ENCODE data around the gene ROBO1.
A peak's percentile ranks its signal among the peaks of the same experiment; 100 is the strongest.
"Not testable (repeated sequence)": the region's sequence is repeated elsewhere in the genome, so short reads cannot be mapped to it uniquely, and the experiment has no call there.

Gene ROBO1

DNA sequence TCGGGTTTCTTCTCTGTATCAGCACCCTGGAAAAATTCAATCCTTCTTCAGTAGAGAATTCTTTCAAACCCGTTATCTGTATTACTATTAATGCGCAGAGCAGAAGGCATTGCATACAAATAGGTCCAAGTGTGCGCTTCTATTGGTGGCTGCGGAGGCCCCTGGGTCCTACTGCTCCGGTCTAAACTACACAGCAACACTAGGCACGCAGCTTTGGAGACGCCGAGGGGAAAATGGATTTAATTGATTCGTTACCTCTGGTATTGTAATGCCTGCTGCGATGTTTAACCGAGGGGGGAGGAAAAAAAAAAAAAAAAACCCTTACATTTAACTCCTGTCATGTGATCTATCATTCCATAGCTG lies at the start of gene ROBO1:
ROBO1 (minus strand) TSS at position 94 of the 363 bp plus-strand sequence.
- peak; percentile 26 for DNase-seq
- in situ Hi-C loops (cut with HindIII; ENCODE audit: low pct_ligation_motif_present, low pct_unique_long_range_greater_than_20kb, low sequenced_read_pairs): no loop called here

DNA sequence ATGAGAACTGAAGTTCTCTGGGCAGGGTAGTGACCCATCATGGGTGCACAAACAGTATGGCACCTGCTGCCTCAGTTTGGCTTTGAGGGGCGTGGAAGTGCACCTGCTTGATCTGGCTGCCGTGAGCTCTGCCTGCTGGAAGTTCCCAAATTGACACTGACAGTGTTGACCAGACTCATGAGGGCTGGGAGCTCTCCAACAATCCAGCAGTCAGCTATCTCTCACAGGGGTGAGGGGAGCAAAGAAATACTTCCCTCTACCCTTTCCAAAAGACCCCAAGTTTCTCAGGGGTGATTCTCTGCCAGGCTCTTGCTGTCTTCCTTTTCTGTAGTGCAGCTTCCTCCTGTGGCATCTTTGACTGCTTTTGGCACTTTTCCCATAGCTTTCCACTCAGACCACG lies 49.4 kb upstream of the ROBO1 start:
- in situ Hi-C loops (cut with HindIII; ENCODE audit: low pct_ligation_motif_present, low pct_unique_long_range_greater_than_20kb, low sequenced_read_pairs): no loop called here

DNA sequence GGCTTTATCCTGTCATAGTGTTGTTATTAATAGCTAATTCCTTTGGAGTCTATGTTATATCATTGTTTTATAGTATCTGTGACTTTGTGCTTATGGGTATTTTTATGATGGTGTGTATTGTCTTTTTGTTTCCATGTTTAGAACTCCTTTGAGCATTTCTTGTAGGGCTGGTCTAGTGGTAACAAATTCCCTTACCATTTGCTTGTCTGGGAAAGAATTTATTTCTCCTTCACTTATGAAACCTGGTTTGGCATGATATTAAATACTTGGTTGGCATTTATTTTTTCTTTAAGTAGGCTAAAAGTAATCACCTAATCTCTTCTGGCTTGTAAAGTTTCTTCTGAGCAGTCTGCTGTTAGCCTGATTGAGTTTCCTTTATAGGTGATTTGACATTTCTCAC lies 47.7 kb upstream of the ROBO1 start:
- no peak for DNase-seq
- in situ Hi-C loops (cut with HindIII; ENCODE audit: low pct_ligation_motif_present, low pct_unique_long_range_greater_than_20kb, low sequenced_read_pairs): no loop called here

More for the DNA sequence above, 49.4 kb upstream of the ROBO1 start:
- no peak for DNase-seq

DNA sequence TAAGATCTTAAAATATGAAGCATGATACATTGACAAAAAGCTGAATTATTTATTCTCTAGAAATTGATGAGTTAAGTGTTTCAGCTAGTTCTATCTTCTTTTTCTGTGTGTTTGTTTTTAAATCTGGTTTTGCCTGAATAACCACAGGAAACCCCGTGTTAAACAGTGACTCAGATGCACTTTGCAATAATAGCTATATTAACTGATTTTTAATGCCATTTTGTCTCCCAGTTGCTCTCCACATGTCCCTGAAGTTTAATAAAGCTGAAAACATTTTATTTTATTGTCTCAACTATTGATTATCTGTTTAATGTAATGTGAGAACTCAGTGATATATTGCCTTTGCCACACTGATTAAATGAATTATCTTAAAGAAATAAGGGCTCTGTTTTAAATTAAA lies 42.8 kb upstream of the ROBO1 start:
- DNase-seq: no peak
- in situ Hi-C loops (cut with HindIII; ENCODE audit: low pct_ligation_motif_present, low pct_unique_long_range_greater_than_20kb, low sequenced_read_pairs): no loop called here

DNA sequence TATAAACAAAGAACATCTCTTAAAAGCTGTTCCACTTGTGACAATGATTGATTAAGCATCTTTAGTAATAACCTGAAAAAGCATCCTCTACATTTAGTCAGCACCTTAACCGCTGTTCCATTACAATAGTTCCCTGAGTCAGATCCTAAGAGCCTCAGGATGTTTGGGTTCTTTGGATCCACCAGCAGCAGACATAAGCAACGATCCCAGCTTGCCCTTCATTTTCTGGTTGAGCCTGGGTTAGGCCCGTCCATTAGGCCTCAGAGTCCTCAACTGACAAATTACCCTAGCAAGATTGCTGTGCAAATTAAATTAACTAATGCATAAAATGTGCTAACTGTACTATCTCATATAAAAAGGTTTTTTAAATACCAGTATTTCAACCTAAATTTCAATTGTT lies 42.3 kb upstream of the ROBO1 start:
- in situ Hi-C loops (cut with HindIII; ENCODE audit: low pct_ligation_motif_present, low pct_unique_long_range_greater_than_20kb, low sequenced_read_pairs): no loop called here
- no peak for DNase-seq

DNA sequence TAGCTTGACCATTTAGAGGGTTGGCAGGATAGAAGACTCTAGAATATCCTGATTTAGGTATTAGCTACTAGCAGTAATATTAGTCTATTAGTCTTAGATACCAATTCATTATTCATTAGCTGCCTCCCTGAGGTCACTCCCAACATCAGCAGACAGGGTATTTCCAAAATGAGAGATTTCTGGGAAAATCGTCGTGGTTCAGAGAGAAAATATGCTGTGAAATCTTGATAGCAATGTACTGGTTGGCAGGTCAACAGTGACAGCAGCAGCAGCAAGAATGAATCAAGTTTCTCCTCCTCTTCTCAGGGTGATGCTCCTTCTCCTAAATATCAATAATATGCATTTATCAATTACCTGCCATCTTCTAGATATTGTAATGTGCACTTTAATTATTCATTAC lies 41.3 kb upstream of the ROBO1 start:
- in situ Hi-C loops (cut with HindIII; ENCODE audit: low pct_ligation_motif_present, low pct_unique_long_range_greater_than_20kb, low sequenced_read_pairs): no loop called here
- DNase-seq: peak; percentile 10

DNA sequence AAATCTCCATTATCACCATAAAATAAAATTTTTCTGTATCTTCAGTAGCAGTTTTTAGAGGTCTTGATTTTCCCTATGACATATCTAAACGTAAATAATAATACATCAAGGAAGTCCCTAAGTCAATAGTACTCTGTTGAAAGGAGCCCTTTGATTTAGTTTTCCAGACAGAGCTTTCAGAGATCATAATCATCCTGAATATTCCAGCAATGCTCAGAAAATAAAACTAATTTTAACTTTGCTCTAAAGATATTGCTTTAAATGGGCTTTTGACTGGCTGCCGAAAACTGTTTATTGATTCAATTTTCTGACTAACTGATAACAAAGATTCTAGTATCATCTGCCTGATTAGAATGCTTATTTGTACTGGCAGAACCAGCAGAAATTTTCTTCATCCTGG lies 40.7 kb upstream of the ROBO1 start:
- no peak for DNase-seq
- in situ Hi-C loops (cut with HindIII; ENCODE audit: low pct_ligation_motif_present, low pct_unique_long_range_greater_than_20kb, low sequenced_read_pairs): no loop called here

DNA sequence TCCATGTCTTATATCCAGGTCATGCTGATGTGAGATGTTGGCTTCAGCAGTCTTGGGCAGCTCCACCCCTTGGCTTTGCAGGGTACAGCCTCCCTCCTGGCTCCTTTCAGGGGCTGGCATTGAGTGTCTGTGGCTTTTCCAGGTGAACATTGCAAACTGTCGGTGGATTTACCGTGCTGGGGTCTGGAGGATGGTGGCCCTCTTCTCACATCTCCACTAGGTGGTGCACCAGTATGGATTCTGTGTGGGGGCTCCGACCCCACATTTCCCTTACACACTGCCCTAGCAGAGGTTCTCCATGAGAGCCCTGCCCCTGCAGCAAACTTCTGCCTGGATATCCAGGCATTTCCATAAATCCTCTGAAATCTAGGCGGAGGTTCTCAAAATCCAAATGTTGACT lies 22.4 kb upstream of the ROBO1 start:
- DNase-seq; in situ Hi-C loops (cut with HindIII; ENCODE audit: low pct_ligation_motif_present, low pct_unique_long_range_greater_than_20kb, low sequenced_read_pairs): not testable (repeated sequence)

DNA sequence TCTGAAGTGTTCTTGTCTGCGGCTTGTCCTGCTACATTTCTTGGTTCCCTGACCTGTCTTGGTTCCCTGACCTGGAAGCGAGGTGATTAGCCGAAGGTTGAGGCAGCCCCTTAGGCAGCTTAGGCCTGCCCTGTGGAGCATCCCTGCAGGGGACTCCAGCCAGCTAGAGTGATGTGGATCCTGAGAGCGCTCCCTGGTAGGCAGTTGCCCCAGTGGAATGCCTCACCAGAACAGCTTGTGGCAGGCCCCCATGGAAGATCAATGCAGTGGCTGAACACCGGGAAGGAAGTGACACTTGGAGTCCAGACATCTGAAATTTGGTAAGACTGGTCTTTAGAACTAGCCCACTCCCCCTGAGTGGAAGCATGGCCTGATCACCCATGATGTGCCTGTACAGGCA lies 5.5 kb upstream of the ROBO1 start:
- DNase-seq: no peak
- in situ Hi-C loops (cut with HindIII; ENCODE audit: low pct_ligation_motif_present, low pct_unique_long_range_greater_than_20kb, low sequenced_read_pairs): no loop called here

DNA sequence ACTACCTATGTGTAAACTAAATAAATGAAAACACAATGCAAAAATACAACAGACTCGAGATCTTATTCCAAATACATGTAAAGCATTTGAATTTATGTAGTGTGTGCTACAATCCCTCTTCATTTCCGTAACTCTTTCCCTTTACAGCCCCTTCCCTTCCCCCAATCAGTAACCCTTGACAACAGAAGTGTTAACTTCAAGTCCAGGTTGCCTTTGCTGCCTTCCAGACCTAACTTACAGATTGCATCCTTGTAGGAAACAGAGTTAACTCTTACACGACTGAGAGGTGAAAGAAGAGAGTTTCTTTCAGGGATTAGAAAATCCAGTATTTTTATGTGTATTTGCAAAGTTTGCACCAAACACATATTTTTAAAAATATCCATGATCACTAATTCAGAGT lies 1.4 kb upstream of the ROBO1 start:
- no peak for DNase-seq
- in situ Hi-C loops (cut with HindIII; ENCODE audit: low pct_ligation_motif_present, low pct_unique_long_range_greater_than_20kb, low sequenced_read_pairs): no loop called here

DNA sequence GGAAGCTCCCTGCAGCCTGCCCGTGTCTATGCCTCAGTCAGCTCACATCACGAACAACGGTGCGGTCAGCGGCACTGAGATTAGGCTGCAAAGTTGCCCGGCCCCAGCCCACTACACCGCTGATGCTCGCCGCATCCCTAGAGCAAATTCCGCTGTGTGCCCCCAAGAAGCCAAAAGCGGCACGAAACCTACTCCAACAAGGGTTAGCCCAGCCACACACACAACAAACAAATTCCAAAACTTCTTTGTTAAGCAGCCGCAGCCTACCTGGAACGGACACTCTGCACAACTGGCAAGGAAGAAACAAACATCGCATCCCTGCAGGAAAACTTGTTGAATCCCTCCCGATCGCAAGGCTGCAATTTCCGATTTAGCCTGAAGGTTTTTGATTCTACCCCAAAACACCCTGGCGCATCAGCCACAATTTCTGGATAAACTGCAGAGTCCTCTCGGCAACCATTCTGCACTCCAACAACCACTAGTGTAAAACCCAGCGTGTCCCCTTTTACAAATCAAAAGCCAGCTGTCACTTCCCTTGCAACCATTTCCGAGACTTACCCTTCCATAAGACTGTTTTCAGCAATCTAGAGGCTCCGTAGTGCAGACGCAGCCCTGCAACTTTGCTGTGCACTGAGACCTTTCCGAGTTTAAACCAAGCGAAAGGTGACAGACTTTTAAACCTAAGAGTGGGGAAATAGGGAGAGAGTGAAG lies 449 bp downstream of the ROBO1 start:
- DNase-seq: peak; percentile 21
- in situ Hi-C loops (cut with HindIII; ENCODE audit: low pct_ligation_motif_present, low pct_unique_long_range_greater_than_20kb, low sequenced_read_pairs): no loop called here

DNA sequence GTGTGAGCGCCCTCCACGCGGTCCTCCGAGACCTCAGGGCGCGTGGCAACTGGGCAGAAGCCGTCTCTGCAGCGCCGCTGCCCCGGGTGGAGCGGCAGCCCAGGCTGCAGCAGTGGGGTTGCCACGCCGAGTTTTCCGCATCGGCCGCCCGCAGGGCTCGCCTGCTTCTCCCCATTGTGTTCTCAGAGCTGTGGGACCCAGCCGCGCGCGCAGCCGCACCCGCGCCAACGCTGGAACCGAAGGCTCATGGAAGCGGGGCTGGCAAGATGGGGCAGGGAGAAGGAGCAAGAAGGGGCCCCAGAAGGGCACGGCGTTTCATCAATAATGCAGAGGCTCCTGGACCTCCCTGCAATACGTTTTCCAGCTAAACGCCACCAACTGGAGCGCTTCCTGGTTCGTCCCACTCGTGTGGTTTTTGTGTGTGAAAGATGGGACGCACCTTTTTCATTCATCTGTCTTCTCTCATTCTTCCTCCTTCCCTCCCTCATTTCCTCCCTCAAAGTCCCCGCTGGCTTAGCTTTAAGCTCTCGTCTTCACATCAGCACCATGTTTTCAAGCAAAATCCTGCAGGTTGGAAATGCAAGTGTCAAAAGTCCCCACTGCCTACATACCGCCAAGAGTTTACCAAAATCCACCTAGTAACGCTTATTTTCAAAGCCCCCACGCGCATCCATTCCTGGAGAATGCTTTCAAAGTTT lies 1.2 kb downstream of the ROBO1 start:
- DNase-seq: no peak
- in situ Hi-C loops (cut with HindIII; ENCODE audit: low pct_ligation_motif_present, low pct_unique_long_range_greater_than_20kb, low sequenced_read_pairs): no loop called here

DNA sequence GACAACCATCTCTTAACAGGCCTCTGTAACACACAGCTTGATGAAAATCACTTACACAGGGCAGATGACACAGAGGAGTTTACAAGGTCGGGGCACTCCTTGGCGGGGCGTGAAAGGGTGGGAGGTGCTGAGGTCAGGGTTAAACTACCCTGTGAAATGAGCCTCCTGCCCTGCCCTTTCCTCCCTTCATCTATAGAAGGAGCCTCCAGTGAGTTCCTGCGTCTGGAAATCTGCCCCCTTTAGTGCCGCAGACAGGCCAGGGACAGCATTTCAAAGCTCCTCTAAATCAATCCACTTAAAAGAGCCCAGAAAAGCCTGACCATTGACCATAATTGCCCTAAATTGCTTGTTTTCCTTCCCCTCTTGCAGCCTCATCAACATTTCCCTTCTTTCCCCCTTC lies 1.9 kb downstream of the ROBO1 start:
- in situ Hi-C loops (cut with HindIII; ENCODE audit: low pct_ligation_motif_present, low pct_unique_long_range_greater_than_20kb, low sequenced_read_pairs): no loop called here
- no peak for DNase-seq

DNA sequence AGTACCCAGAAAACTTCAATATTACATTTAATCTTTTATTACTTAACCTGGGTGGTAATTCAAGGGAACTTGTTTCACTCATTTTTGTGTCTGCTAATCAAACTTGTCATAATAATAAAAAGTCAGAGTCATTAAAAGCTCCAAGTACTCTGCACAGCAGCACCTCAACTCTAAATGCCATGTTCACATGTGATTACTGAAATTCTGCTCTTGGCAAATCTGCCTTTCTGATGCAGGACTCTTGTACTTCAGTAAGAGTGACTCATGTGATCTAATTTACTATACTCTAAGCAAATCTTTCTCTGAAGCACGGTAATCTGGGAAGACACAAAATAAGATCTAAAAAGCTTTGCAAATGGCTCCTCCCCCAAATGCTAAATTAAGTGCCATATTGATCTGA lies 6.4 kb downstream of the ROBO1 start:
- in situ Hi-C loops (cut with HindIII; ENCODE audit: low pct_ligation_motif_present, low pct_unique_long_range_greater_than_20kb, low sequenced_read_pairs): no loop called here
- DNase-seq: no peak

DNA sequence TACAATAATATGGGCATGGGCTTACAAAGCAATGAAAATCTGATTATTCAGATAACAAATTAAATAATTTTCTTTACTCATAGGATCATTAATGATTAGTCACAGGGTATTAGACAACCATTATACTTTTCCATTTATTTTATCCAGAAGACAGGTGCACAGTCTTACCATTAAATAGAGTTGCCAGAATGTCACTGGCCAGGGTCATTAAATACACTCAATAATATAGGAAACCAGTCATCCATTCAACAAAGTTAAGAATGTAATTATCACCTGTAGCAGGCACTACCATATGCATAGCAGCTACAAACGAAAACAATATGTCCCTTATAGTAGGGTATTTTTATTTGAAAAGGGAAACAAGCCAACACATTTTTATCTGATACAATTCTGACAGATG lies 16.1 kb downstream of the ROBO1 start:
- in situ Hi-C loops (cut with HindIII; ENCODE audit: low pct_ligation_motif_present, low pct_unique_long_range_greater_than_20kb, low sequenced_read_pairs): no loop called here
- no peak for DNase-seq

DNA sequence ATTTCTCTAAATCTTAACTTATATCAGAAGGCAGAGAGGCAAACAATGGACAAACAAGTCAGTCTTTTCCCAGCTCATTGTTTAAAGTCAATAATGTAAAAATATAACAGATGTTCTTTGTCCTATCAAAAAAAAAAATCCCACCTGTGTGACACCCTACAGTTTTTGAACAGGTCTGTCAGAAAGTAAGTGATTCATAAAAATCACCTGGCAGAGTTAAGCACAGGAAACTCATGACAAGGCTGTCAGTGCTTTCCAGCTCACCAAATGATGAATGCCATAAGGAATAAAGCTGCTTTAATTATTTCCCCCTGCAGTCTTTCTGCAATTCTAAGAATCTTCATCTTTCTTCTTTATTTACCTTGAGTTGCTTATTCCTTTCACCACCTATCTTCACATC lies 30.3 kb downstream of the ROBO1 start:
- DNase-seq: no peak
- in situ Hi-C loops (cut with HindIII; ENCODE audit: low pct_ligation_motif_present, low pct_unique_long_range_greater_than_20kb, low sequenced_read_pairs): no loop called here

DNA sequence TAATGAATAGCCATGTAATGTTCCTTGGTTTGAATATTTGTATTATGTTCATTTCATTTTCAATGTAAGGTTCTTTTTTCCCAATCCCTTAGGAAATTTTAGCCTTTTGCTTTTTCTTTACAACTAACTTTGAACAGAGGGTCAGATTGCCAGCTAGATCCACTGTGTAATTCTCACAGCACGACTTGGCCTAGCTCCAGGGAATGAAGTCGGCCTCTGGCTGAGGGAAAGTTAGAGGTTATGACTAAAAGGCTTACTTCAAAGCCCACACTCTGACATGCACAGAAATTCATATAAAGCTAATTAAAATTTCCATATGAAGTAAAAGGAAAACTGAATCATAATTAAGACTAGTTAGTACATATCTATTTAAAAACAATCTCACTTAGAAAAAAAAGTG lies 38.7 kb downstream of the ROBO1 start:
- peak; percentile 35 for DNase-seq
- in situ Hi-C loops (cut with HindIII; ENCODE audit: low pct_ligation_motif_present, low pct_unique_long_range_greater_than_20kb, low sequenced_read_pairs): no loop called here

DNA sequence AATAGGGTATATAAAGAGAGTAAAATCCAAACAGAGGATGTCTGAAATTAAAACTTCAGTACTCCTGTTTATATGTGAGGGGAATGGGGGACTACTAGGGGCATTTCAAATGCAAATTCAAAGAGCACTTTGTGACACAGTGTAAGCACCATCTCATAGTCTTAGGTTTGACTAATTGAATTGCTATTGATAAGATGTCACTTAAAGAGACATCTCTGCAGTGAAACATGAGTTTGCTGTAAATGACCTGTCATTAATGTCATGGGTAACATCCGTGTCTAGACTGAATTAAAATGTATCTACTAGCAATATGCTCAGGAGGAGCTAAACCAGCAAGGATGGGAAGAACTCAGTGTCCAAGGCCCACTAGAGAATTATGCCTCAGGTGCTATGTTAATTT lies 41.0 kb downstream of the ROBO1 start:
- in situ Hi-C loops (cut with HindIII; ENCODE audit: low pct_ligation_motif_present, low pct_unique_long_range_greater_than_20kb, low sequenced_read_pairs): no loop called here
- no peak for DNase-seq

DNA sequence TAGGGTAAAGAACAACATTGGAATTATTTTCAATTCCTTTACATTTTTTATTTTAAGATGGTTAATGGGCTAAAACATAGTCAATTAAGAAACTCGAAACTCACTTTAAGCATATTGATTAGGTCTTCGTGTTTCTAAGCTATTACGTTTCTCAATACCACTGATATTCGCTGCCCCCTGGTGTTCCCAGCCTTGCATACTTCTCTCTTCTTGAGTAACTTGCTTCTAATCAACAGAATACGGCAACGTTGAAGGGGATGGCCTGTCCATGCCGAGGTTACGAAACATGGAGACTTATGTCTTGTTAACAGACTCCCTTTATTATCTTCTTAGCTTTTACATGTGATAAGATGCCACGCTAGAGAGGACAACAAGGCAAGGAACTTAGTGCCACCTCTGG lies 43.6 kb downstream of the ROBO1 start:
- in situ Hi-C loops (cut with HindIII; ENCODE audit: low pct_ligation_motif_present, low pct_unique_long_range_greater_than_20kb, low sequenced_read_pairs): no loop called here
- peak; percentile 25 for DNase-seq

DNA sequence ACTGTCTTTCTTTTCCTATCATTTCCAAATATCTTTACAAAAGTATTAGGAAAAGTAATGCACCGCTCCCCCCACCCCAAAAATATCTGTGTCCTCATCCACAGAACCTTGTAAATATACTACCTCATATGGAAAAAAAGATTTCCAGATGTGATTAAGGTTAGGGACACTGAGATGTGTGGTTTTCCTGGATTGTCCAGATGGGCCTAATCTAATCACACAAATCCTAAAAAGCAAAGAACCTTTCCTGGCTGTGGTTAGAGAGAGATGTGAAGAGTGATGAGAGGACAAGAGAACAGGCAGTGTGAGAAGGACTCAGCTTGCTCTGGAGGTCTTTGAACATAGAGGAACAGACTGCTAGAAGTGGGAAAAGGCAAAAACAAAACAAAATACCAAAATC lies 77.7 kb downstream of the ROBO1 start:
- in situ Hi-C loops (cut with HindIII; ENCODE audit: low pct_ligation_motif_present, low pct_unique_long_range_greater_than_20kb, low sequenced_read_pairs): no loop called here
- DNase-seq: no peak

Data from ACHN (cell line).